Transverse colon (tissue), 4 donors: ENCODE results near the gene CARS2. TPM values are rescaled to one million over a fixed set of nuclear protein-coding genes. Genes with fewer than 3 reads are reported as not detected.

ENCODE experiments used
- DNase-seq: peaks from one replicate; pipeline ENCODE4 v3.0.0-alpha.2; 2019
- H3K27ac ChIP-seq, 4 donors: fragments of 200-600 bp; sonication (generic); 2 replicates each; pipeline ENCODE4 v1.5.1; 2016 to 2018; ENCODE audit warnings: inconsistent platforms in 4 of 4
- H3K27me3 ChIP-seq: fragments of 200-600 bp; sonication (generic); 2 replicates; pipeline ENCODE4 v1.5.1; 2017; ENCODE audit warnings: inconsistent platforms
- H3K36me3 ChIP-seq, 4 donors: fragments of 200-600 bp; sonication (generic); 2 replicates each; pipeline ENCODE4 v1.5.1; 2017 to 2019; ENCODE audit warnings: inconsistent platforms in 4 of 4
- H3K4me1 ChIP-seq, 4 donors: fragments of 200-600 bp; sonication (generic); 2 replicates each; pipeline ENCODE4 v1.5.1; 2017 to 2020; ENCODE audit warnings: inconsistent platforms in 4 of 4
- H3K4me3 ChIP-seq, 4 donors: fragments of 200-600 bp; sonication (generic); 1 replicate in 1 of 4; 2 replicates in 3 of 4; pipeline versions ENCODE4 v1.5.1 to v1.6.1; 2017 to 2019; ENCODE audit warnings: inconsistent platforms in 4 of 4
- H3K9me3 ChIP-seq, 2 donors: fragments of 200-600 bp; sonication (generic); 2 replicates each; pipeline ENCODE4 v1.5.1; 2017 to 2019; ENCODE audit warnings: inconsistent platforms in 2 of 2
- EP300 ChIP-seq: sonication (generic); formaldehyde crosslinking; IDR thresholded peaks from one replicate; pipeline ENCODE4 v1.6.1; 2017; ENCODE audit warnings: antibody characterized with exemption, low read depth
- POLR2A ChIP-seq: fragments of 450-650 bp; IDR thresholded peaks from one replicate; pipeline ENCODE4 v1.6.1; 2016; ENCODE audit warnings: antibody characterized with exemption, mild to moderate bottlenecking, moderate library complexity
- POLR2AphosphoS5 ChIP-seq, 3 donors: sonication (generic); formaldehyde crosslinking; IDR thresholded peaks; one replicate each; pipeline ENCODE4 v1.6.1; 2016; ENCODE audit warnings: antibody characterized with exemption in 3 of 3
- WGBS, 2 donors: methylation state at CpG; one replicate each; pipeline ENCODE4 v1.1.5; 2018; ENCODE audit warnings: low coverage in 1 of 2; 5-methylcytosine and 5-hydroxymethylcytosine counted together
- in situ Hi-C, 4 donors: fragments of 200-750 bp; cut with MboI; loops; one replicate each; pipeline versions ENCODE4 v1.15.0 to v1.15.1; 2017; ENCODE audit warnings: low sequenced_read_pairs in 3 of 4, low pct_ligation_motif_present in 1 of 4, low pct_unique_long_range_greater_than_20kb in 1 of 4
- intact Hi-C: fragments of 100-400 bp; cut with DNase I; formaldehyde crosslinking; loops from one replicate; pipeline ENCODE4 v1.15.1; 2023; ENCODE audit warnings: low total_unique reads
- total RNA-seq, 4 donors: library from RNA; depleted of rRNA; stranded (reverse); fragments of >200 nt; gene quantifications; one replicate each; pipeline ENCODE4 v1.1.0, GENCODE V29; 2016
- TF ChIP-seq, protein P1 (sequence below), 5 experiments: fragments of 200-600 bp in 3 of 5; fragments of 450-650 bp in 2 of 5; sonication (generic) in 3 of 5; IDR thresholded peaks; 1 replicate in 2 of 5; 2 replicates in 3 of 5; pipeline ENCODE4 v1.5.1; 2016 to 2017; ENCODE audit warnings: antibody characterized with exemption in 5 of 5, inconsistent platforms in 3 of 5, mild to moderate bottlenecking in 2 of 5, moderate library complexity in 1 of 5

CARS2 gene
- total RNA-seq, 4 donors from 2014 or later: 35.2 to 152 (median 56.2) TPM

DNA sequence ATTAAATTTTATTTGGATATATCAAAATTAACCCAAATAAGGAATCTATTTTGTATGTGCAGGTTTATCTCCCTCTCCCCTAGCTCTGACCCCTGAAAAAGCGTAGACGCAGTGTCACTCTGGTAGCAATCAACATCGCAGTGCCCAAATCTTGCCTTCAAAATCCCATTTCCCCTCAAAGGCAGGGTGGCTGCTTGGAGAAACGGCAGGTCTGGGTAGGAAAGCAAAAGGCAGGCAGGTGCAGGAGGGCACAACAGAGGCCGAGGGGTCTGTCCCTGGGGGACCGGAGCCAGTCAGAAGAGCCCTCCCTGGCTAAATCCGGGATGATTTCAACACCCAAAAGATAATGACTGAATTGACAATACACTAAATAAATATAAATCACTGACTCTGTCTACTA lies 48.7 kb downstream of the CARS2 start:
- WGBS, 2 donors: 95 to 97% methylated on average over 5 to 7 of the region's 7 CpGs
- H3K36me3 ChIP-seq: peaks cover 0 to 4% (median 0%) of the 10 kb centered on the region in 4 donors
- H3K9me3 ChIP-seq: no peaks in the 10 kb centered on the region
- no peaks in the 10 kb centered on the region for H3K4me1 ChIP-seq
- TF ChIP-seq POLR2A: no peak
- no peak for DNase-seq
- no peak overlapping the region for H3K27ac ChIP-seq
- in situ Hi-C loops: no loop called here
- intact Hi-C loops: no loop called here
- no peaks in the 10 kb centered on the region for H3K27me3 ChIP-seq
- H3K4me3 ChIP-seq: no peak overlapping the region

DNA sequence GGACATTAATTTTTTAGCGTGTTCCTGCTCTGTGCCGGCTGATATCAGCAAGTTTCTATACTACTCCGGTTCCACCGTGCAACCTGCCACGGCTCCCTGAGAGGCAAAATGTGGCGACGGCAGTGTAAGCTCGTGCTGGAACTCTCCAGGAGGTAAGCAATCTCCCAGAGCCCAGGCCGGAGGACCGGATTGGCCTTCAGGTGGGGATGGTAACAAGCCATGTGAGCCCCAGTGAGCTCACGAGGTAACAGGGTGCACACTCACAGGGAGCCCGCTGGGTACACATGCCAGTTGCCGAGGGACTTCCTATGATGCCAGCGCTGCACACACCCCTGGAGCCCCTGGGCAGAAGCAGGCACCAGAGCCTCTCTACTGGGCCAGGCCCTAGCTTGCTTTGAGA lies 52.1 kb downstream of the CARS2 start:
- Histone ChIP-seq H3K27me3 (no peaks in the 10 kb centered on the region), H3K27ac (no peak overlapping the region), H3K36me3 (peaks cover 0 to 8% (median 0%) of the 10 kb centered on the region in 4 donors), H3K4me1 (no peaks in the 10 kb centered on the region), H3K4me3 (no peak overlapping the region), H3K9me3 (no peaks in the 10 kb centered on the region)
- 95% methylated on average over 14 of the region's 14 CpGs; no CpG with 5 or more reads in 1 of the 2 donors for WGBS, 2 donors
- intact Hi-C loops (no loop called here), in situ Hi-C loops (no loop called here)
- TF ChIP-seq, protein P1, sequence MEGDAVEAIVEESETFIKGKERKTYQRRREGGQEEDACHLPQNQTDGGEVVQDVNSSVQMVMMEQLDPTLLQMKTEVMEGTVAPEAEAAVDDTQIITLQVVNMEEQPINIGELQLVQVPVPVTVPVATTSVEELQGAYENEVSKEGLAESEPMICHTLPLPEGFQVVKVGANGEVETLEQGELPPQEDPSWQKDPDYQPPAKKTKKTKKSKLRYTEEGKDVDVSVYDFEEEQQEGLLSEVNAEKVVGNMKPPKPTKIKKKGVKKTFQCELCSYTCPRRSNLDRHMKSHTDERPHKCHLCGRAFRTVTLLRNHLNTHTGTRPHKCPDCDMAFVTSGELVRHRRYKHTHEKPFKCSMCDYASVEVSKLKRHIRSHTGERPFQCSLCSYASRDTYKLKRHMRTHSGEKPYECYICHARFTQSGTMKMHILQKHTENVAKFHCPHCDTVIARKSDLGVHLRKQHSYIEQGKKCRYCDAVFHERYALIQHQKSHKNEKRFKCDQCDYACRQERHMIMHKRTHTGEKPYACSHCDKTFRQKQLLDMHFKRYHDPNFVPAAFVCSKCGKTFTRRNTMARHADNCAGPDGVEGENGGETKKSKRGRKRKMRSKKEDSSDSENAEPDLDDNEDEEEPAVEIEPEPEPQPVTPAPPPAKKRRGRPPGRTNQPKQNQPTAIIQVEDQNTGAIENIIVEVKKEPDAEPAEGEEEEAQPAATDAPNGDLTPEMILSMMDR (IDR thresholded peaks at IDR 0.05): no peak
- TF ChIP-seq POLR2AphosphoS5 (IDR thresholded peaks at IDR 0.05): no peak
- no peak for TF ChIP-seq EP300
- TF ChIP-seq POLR2A: no peak
- DNase-seq: no peak

DNA sequence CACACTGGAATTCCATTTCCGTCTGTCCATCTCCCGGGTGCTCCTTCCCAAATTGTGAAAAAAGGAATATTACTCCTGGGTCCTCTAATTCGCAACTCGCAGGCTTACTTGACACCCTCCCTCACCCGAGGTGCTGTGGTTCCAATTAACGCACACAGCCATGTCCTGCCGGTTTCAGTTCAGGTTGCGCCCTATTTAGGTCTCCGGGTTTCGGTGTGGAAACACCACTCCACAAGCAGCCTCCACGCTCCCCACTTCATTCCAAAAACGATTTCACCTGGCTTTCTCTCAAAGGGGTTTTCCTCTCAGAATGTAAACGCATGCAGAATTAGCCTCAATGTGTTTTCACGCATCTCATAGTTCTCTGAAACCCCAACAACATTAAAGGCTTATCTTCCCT lies 52.6 kb downstream of the CARS2 start:
- in situ Hi-C loops: no loop called here
- Histone ChIP-seq H3K36me3 (peaks cover 0 to 8% (median 0%) of the 10 kb centered on the region in 4 donors), H3K9me3 (no peaks in the 10 kb centered on the region), H3K4me1 (no peaks in the 10 kb centered on the region), H3K27ac (no peak overlapping the region), H3K27me3 (no peaks in the 10 kb centered on the region), H3K4me3 (no peak overlapping the region)
- no peak for TF ChIP-seq POLR2A
- TF ChIP-seq, protein P1 (IDR thresholded peaks at IDR 0.05): no peak
- no peak for TF ChIP-seq EP300
- no peak for TF ChIP-seq POLR2AphosphoS5 (IDR thresholded peaks at IDR 0.05)
- DNase-seq: no peak
- intact Hi-C loops: no loop called here
- WGBS, 2 donors: 80 to 87% methylated on average over 3 to 14 of the region's 14 CpGs

DNA sequence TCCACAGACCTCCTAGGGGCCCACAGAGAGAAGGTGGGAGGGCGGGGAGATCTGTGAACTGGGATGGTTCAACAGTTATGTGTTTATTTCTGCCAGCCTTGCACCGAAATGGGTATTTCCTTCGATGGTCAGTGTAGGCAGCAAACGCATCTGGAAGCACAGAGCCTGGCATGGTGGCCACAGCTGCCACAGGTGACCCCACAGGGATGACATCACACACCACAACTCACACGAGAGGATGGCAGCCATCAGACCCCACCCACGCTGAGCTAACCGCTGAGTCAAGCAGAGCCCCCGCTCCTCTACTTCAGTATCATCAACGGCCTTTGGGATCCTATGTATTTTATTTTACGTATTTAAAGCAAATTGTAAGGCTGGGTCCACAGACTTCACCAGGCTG lies 53.2 kb downstream of the CARS2 start:
- TF ChIP-seq POLR2A (no peak), POLR2AphosphoS5 (IDR thresholded peaks at IDR 0.05) (no peak), EP300 (no peak)
- TF ChIP-seq, protein P1 (IDR thresholded peaks at IDR 0.05): no peak
- 80 to 88% methylated on average over 5 to 10 of the region's 10 CpGs for WGBS, 2 donors
- DNase-seq: no peak
- Histone ChIP-seq H3K36me3 (peaks cover 0 to 8% (median 0%) of the 10 kb centered on the region in 4 donors), H3K27me3 (no peaks in the 10 kb centered on the region), H3K9me3 (no peaks in the 10 kb centered on the region), H3K4me3 (no peak overlapping the region), H3K4me1 (no peaks in the 10 kb centered on the region), H3K27ac (no peak overlapping the region)
- in situ Hi-C loops: no loop called here
- intact Hi-C loops: no loop called here

DNA sequence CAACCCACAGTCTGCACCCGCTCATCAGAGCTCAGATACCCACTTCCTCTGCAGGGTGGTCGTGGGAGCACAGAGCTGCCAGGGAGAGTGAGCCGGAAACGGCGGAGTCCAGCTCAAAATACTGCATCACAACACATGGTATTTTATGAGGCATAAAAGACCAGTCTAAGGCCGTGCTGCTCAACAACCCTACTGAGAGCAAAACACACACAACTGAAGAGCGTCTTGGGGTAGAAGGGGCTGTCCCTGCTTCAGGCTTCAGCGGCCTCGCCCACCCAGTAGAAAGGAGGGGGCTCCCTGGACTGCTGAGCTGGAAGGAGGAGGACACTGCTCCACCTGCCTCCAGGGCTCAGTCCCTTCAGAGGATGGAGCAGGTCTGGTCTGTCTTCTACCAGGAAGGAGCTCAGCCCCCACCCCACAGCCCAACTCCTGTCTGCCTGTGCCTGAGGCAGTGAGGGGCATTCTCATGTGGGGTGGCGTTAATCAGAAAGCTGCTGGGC lies 53.6 kb downstream of the CARS2 start:
- in situ Hi-C loops: no loop called here
- Histone ChIP-seq H3K27me3 (no peaks in the 10 kb centered on the region), H3K4me3 (no peak overlapping the region), H3K9me3 (no peaks in the 10 kb centered on the region), H3K36me3 (peaks cover 0 to 8% (median 0%) of the 10 kb centered on the region in 4 donors), H3K27ac (no peak overlapping the region), H3K4me1 (no peaks in the 10 kb centered on the region)
- intact Hi-C loops: no loop called here
- TF ChIP-seq POLR2AphosphoS5 (IDR thresholded peaks at IDR 0.05) (no peak), EP300 (no peak), POLR2A (no peak)
- TF ChIP-seq, protein P1 (IDR thresholded peaks at IDR 0.05): no peak
- WGBS, 2 donors: 92 to 96% methylated on average over 4 to 9 of the region's 10 CpGs
- no peak for DNase-seq
